NCI-H2196 (cell line): ENCODE measurements around the gene MSLN.

Source experiments
- DNase-seq: peaks from one replicate; lab custom pipeline; 2025; ENCODE audit not compliant: unreplicated experiment; lab: John Stamatoyannopoulos, UW

MSLN gene

DNA sequence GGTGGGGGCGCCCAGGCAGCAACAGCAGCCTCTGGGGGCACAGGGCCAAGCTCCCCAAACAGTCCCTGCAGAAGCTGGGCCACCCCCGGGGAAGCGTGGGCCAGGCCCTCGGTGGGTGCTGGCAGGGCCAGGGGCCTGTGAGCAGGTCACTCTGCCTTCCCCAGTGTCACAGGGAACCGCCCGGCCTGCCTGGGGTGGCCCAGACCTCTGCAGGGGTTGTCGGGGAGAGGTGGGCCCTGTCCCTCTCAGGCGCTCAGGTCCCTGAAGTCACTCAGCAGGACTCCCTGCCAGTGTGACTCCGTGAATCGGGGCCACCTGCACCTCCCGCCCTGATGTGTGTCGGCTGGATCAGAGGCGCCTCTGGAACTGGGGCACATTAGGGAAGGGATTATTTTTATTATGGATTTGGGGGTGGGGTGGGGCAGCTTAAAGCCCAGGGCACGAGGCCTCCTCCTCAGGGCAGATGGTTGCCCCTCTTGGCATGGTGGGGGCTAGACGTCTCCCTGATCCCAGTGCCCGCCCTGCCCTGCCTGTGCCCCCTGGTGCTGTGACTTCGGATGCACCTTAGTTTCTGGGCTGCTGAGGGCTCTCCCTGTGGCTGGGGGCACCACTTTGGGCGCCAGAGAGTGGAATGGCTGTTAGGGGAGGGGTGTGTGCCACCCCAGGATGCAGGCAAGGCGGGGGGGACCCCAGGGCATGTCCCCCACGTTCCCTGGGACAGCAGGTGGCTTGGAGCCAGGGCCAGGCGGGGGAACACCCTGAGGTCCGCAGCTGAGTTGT, 41.2 kb downstream of the MSLN start:
- DNase-seq = no peak

GRCh38 chr16:802461-802860, 41.9 kb downstream of the MSLN start:
- DNase-seq = no peak

DNA sequence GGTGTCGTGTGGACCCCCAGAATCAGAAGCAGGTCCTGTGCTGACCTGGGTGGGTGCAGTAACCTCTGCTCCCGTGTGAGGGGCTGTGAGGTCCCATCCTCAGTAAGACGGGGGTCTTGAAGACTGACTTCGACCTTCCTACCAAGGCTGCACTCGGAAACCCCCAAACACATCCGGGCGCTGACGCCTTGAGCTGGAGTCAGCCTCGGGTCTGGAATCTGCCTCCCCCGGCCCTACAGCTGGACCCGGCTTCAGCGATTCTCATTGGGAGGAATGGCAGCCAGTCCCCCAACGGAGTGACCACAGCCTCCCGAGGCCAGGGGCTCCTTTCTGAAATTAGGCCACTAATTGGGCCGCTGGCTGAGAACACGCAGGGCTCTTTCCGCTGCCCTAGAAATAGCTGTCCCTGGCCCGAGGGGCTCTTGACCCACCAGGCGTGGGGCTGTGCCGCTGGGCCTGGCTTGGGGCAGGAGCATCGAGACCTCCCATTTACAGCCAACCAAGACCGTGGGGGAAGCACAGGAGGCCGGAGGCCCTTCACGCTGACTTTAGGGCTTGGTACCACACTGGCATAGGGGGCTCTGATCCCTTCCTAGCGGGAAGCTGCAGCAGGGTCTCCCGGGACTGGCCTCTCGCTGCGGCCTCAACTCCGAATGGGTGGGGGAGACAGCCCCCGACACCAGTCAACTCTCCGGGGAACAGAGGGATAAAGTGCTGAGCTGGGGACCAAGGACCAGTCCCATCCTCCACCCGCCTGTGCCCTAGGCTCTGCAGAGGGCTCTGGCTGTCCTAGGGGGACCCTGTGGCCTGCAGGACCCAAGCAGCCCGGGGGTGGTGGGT, 42.6 kb downstream of the MSLN start:
- DNase-seq = no peak

- no peak for DNase-seq
Observed at GRCh38 chr16:803754-804080, 43.2 kb downstream of the MSLN start.

DNA sequence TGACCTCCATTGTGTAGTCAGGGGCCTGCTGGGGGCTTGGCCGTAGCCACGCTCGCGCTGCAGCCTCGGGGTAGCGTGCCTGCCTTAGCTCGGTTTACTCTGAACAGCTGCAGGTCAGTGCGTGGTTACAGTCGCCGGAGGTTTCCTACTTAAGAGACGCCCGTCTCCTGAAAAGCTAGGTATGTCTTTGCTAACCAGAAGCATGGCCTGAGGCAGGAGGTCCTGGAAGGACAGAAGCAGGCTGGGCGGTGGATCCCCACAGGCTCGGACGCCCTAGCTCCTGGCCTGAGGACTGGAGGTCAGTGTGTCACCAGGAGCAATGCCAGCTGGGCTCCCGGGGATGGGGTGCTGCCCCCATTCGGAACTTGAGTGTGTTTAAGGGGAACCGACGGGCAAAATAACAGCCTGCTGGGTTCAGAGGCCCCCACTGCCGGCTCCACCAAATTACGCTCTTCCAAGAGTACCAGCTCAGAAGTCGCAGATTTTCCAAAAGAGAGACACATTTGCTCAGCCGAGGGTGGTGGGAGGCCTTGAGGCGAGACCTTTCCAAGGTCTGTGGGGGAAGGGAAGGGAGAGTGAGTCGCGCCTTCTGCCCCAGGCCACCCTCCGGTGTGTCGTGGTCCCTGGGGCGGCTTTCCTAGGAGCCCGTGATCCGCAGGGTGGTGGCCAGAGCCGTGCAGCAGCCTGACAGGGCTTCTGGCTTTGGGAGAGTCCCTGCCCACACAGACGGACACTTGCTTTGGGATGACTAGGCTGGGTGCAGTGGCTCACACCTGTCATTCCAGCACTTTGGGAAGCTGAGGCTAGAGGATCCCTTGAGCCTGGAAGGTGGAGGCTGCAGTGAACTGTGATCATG, 43.9 kb downstream of the MSLN start:
- no peak for DNase-seq

DNA sequence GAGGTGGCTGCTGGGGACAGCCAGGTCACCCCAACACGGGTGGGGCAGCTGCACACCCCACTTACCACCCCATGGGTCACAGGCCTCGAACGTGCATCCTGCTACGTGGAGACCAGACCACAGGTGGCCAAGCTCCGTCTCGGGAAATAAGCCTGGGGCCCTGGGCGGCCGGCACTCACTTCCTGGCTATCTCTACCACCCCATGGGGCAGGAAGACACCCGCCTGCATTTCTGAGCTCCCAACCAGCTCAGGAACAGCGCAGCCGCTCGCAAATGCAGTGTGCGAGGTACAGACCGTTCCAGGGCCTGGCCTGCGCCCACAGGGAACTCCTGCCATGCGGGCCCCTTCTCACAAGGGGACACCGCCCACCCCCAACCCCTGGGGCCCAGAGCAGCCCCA, 44.9 kb downstream of the MSLN start:
- no peak for DNase-seq

GRCh38 chr16:807347-808084, 47.0 kb downstream of the MSLN start:
- DNase-seq = peak; percentile 83

DNA sequence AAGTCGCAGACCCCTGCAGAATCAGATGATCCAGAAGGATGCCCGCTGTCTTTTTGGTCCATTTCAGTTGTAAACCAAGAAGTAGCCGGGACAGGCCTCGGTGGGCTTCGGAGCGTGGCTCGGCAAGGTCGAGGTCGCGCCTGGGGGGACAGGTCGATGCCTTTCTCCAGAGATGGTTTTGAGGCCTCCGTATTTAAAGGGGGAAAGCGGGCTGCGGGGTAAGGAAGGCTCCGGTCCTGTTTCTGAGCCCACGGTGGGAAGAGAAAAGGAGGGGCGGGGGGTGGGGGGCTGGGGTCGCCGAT, 47.5 kb downstream of the MSLN start:
- DNase-seq = no peak

DNA sequence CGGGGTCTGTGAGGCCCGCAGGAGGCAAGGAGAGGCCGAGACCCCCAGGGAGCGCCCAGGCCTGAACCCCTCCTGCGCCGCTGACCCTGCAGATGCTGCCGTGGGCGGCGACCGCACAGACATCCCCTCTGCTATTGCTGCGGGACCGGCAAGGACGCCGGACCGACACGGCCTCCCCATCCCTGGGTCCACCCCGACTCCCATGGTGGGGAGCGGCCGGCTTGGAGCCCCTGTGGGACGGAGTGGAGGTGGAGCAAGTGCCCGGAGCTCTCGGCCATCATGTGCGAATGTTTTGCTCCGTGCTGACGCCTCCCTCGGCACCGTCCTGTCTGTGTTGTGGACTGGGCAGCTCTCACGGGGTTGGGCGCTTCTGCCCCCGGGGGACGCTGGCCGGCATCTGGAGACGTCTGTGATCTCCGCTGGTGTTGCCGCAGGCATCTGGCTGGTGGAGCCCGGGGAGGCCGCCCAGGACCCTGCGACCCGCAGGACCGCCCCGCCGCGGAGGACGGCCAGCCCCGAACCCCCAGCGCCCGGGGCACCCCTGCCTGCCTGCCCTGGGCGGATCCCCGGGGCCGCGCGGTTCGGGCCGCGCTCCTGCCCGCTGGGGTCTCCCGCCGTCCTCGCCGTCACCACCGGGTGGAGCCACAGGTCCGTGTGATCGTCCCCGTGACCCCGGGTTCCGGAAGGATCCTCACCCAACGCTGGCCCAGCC, 52.8 kb downstream of the MSLN start:
- DNase-seq = no peak

GRCh38 chr16:813916-814412, 53.4 kb downstream of the MSLN start:
- DNase-seq = no peak

- no peak for DNase-seq
Observed at GRCh38 chr16:814974-815373, 54.4 kb downstream of the MSLN start.

GRCh38 chr16:815861-816260, 55.3 kb downstream of the MSLN start:
- no peak for DNase-seq

DNA sequence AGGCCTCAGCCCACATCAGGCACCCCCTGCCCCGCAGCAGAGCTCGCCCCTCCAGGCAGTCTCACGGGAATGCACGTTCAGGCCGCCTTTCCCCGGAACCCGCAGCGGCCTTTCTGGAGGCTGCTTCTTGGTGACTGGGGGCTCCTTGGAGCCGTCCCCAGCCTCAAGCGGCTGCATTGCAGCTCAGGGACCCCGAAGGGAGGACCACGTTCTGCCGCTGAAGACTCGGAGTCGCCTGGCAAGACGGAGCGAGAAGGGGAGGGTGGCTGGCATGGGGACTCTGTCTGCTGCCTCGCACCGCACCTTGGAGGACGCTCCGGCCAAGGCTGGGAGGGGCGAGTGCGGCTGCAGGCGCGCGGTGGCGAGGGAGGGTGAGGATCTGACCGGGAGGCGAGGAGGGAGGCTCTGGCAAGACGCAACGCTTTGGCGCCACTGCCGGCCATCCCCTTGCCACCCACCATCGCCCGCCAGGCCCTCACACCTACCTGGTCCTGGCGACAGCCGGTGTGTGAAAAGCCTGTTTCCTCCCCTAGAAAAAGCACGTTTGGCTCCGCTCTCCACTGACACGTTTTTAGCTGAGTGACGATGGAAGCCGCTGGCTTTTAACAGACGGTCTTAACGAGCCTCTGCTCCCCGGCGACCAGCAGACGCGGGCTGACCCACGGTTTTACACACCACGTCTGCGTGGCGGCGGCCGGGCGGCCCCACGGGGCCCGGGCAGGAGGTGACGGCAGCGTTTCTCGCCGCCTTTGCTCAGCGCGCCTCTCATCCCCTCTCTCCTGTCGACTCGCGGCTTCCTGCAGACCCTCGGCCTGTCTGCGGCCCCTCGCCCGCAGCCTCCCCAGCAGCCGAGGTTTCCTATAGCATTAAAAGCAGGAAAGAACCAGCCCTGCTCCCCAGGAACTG, 56.7 kb downstream of the MSLN start:
- DNase-seq = no peak

GRCh38 chr16:818132-818531, 57.6 kb downstream of the MSLN start:
- no peak for DNase-seq
